ENCODE results near the gene SYNE1.

GRCh38 chr6:152496731-152497130, 140.4 kb downstream of the SYNE1 start:
- TF ChIP-seq POLR2A (IDR thresholded peaks at IDR 0.05; ENCODE audit: low read depth, low read length), result no peak
- TF ChIP-seq BRCA1 (IDR thresholded peaks at IDR 0.05; ENCODE audit: low read depth, low read length), result no peak
- TF ChIP-seq YBX1 (IDR thresholded peaks at IDR 0.05), result no peak
- TF ChIP-seq, protein P1, sequence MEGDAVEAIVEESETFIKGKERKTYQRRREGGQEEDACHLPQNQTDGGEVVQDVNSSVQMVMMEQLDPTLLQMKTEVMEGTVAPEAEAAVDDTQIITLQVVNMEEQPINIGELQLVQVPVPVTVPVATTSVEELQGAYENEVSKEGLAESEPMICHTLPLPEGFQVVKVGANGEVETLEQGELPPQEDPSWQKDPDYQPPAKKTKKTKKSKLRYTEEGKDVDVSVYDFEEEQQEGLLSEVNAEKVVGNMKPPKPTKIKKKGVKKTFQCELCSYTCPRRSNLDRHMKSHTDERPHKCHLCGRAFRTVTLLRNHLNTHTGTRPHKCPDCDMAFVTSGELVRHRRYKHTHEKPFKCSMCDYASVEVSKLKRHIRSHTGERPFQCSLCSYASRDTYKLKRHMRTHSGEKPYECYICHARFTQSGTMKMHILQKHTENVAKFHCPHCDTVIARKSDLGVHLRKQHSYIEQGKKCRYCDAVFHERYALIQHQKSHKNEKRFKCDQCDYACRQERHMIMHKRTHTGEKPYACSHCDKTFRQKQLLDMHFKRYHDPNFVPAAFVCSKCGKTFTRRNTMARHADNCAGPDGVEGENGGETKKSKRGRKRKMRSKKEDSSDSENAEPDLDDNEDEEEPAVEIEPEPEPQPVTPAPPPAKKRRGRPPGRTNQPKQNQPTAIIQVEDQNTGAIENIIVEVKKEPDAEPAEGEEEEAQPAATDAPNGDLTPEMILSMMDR (IDR thresholded peaks at IDR 0.05 in 2 of 3, conservative IDR thresholded peaks at IDR 0.05 in 1 of 3; ENCODE audit: control insufficient read depth in 2 of 3, extremely low read depth in 1 of 3, insufficient read depth in 1 of 3, low read depth in 3 of 3, low read length in 3 of 3), result no peak
- no peak for TF ChIP-seq SMC3 (IDR thresholded peaks at IDR 0.05; ENCODE audit: borderline replicate concordance, low read length)
- TF ChIP-seq, protein P2, sequence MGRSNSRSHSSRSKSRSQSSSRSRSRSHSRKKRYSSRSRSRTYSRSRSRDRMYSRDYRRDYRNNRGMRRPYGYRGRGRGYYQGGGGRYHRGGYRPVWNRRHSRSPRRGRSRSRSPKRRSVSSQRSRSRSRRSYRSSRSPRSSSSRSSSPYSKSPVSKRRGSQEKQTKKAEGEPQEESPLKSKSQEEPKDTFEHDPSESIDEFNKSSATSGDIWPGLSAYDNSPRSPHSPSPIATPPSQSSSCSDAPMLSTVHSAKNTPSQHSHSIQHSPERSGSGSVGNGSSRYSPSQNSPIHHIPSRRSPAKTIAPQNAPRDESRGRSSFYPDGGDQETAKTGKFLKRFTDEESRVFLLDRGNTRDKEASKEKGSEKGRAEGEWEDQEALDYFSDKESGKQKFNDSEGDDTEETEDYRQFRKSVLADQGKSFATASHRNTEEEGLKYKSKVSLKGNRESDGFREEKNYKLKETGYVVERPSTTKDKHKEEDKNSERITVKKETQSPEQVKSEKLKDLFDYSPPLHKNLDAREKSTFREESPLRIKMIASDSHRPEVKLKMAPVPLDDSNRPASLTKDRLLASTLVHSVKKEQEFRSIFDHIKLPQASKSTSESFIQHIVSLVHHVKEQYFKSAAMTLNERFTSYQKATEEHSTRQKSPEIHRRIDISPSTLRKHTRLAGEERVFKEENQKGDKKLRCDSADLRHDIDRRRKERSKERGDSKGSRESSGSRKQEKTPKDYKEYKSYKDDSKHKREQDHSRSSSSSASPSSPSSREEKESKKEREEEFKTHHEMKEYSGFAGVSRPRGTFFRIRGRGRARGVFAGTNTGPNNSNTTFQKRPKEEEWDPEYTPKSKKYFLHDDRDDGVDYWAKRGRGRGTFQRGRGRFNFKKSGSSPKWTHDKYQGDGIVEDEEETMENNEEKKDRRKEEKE (IDR thresholded peaks at IDR 0.05), result no peak
- no peak for TF ChIP-seq EZH2 (IDR thresholded peaks at IDR 0.05; ENCODE audit: borderline replicate concordance, control insufficient read depth, low read depth, low read length)
- TF ChIP-seq, protein P3, sequence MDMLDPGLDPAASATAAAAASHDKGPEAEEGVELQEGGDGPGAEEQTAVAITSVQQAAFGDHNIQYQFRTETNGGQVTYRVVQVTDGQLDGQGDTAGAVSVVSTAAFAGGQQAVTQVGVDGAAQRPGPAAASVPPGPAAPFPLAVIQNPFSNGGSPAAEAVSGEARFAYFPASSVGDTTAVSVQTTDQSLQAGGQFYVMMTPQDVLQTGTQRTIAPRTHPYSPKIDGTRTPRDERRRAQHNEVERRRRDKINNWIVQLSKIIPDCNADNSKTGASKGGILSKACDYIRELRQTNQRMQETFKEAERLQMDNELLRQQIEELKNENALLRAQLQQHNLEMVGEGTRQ (IDR thresholded peaks at IDR 0.05; ENCODE audit: borderline replicate concordance, low read depth, low read length), result no peak
- TF ChIP-seq HDAC6 (IDR thresholded peaks at IDR 0.05; ENCODE audit: unreplicated experiment), result no peak
- TF ChIP-seq MEF2A (IDR thresholded peaks at IDR 0.05; ENCODE audit: insufficient read depth, low read depth, low read length), result no peak
- no peak for TF ChIP-seq CEBPB (IDR thresholded peaks at IDR 0.05; ENCODE audit: borderline replicate concordance in 1 of 2, low read depth in 2 of 2, low read length in 2 of 2)
- TF ChIP-seq MYC (IDR thresholded peaks at IDR 0.05; ENCODE audit: insufficient read depth, insufficient read length, insufficient replicate concordance, low read length, severe bottlenecking), result no peak
- TF ChIP-seq NBN (IDR thresholded peaks at IDR 0.05), result no peak
- no peak for TF ChIP-seq SRF (IDR thresholded peaks at IDR 0.05; ENCODE audit: low read depth in 2 of 2, low read length in 2 of 2)
